ENCODE data around the gene ORAI3. TPM values are rescaled to one million over a fixed set of nuclear protein-coding genes. Genes with fewer than 3 reads are reported as not detected.

The ORAI3 gene
- total RNA-seq, 1 experiment from 2014 or later, result 9.0 TPM

DNA sequence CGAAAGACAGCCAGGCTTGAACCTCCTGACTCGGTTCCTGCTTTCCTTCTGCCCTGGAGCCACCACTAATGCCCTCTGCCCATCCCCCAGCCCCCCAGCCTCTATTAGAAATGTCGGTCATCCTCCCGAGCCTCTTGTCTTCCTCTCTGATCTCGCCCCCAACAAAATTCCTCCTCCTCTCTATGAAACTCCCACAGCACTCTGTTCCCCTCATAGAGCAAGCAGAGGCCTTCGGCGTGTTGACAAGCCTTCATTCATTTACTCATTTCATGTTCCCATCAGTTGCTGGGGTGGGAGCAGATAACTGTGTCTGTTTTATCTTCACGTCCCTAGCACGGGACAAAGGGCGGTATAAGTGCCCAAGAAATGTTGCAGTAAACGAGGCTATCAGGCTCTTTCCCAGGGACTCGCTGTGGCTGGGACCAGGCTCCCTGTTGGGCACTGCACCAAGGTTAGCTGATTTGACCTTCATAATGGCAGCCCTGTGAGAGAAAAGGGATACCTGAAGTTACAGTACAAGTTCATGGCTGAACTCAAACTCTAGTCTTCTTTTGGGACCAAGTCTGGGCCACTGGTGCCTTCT, 17.7 kb upstream of the ORAI3 start:
- H3K9me3 ChIP-seq (ENCODE audit: control insufficient read depth in 1 of 2, insufficient read depth in 1 of 2, low read depth in 1 of 2, low read length in 2 of 2), result no peaks in the 10 kb centered on the region
- no peak overlapping the region for H3K4me2 ChIP-seq (ENCODE audit: low read length)
- H3K27ac ChIP-seq (ENCODE audit: low read depth, low read length), result no peak overlapping the region
- no peak overlapping the region for H3K9ac ChIP-seq (ENCODE audit: low read length)
- intact Hi-C loops (cut with micrococcal nuclease), result no loop called here
- H3K4me1 ChIP-seq (ENCODE audit: control insufficient read depth in 1 of 2, insufficient read depth in 2 of 2, low read length in 2 of 2), result peaks cover 2 to 8% of the 10 kb centered on the region in 2 experiments; a peak in 1 of 4 replicates
- no peak overlapping the region for H3K4me3 ChIP-seq (replicated peaks in 1 of 2; ENCODE audit: low read depth in 1 of 2, low read length in 2 of 2)
- ATAC-seq (no peak), DNase-seq (ENCODE audit: low read depth, low spot score) (no peak)
- no peak overlapping the region for H2AFZ ChIP-seq (ENCODE audit: low read depth, low read length, poor library complexity, severe bottlenecking)
- TF ChIP-seq FOSL1 (IDR thresholded peaks at IDR 0.05; ENCODE audit: low read depth) (no peak), RAD21 (IDR thresholded peaks at IDR 0.05; ENCODE audit: low read depth) (no peak), POLR2A (IDR thresholded peaks at IDR 0.05; ENCODE audit: borderline replicate concordance, extremely low read depth, insufficient read depth, insufficient read length) (no peak), POLR2AphosphoS5 (IDR thresholded peaks at IDR 0.05; ENCODE audit: low read depth, low read length) (no peak), SRF (IDR thresholded peaks at IDR 0.05; ENCODE audit: low read depth) (no peak), JUND (IDR thresholded peaks at IDR 0.05) (no peak), ELF1 (IDR thresholded peaks at IDR 0.05; ENCODE audit: borderline replicate concordance, low read depth) (no peak), EZH2 (IDR thresholded peaks at IDR 0.05) (no peak), EGR1 (IDR thresholded peaks at IDR 0.05; ENCODE audit: low read depth) (no peak), TCF7L2 (IDR thresholded peaks at IDR 0.05; ENCODE audit: borderline replicate concordance, extremely low read depth, insufficient read depth, insufficient read length) (no peak), ZBTB33 (IDR thresholded peaks at IDR 0.05; ENCODE audit: extremely low read depth, insufficient replicate concordance, low read length) (no peak), SP1 (IDR thresholded peaks at IDR 0.05; ENCODE audit: low read depth) (no peak), SIN3A (IDR thresholded peaks at IDR 0.05; ENCODE audit: low read depth) (no peak), CEBPB (IDR thresholded peaks at IDR 0.05; ENCODE audit: low read depth) (no peak), ZFX (IDR thresholded peaks at IDR 0.05) (no peak), CBX3 (IDR thresholded peaks at IDR 0.05; ENCODE audit: low read depth) (no peak)
- TF ChIP-seq, protein P1, sequence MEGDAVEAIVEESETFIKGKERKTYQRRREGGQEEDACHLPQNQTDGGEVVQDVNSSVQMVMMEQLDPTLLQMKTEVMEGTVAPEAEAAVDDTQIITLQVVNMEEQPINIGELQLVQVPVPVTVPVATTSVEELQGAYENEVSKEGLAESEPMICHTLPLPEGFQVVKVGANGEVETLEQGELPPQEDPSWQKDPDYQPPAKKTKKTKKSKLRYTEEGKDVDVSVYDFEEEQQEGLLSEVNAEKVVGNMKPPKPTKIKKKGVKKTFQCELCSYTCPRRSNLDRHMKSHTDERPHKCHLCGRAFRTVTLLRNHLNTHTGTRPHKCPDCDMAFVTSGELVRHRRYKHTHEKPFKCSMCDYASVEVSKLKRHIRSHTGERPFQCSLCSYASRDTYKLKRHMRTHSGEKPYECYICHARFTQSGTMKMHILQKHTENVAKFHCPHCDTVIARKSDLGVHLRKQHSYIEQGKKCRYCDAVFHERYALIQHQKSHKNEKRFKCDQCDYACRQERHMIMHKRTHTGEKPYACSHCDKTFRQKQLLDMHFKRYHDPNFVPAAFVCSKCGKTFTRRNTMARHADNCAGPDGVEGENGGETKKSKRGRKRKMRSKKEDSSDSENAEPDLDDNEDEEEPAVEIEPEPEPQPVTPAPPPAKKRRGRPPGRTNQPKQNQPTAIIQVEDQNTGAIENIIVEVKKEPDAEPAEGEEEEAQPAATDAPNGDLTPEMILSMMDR (IDR thresholded peaks at IDR 0.05 in 2 of 3, conservative IDR thresholded peaks at IDR 0.05 in 1 of 3; ENCODE audit: borderline replicate concordance in 1 of 3, insufficient read depth in 1 of 3, low read depth in 2 of 3, low read length in 2 of 3), result no peak
- TF ChIP-seq, protein P2, sequence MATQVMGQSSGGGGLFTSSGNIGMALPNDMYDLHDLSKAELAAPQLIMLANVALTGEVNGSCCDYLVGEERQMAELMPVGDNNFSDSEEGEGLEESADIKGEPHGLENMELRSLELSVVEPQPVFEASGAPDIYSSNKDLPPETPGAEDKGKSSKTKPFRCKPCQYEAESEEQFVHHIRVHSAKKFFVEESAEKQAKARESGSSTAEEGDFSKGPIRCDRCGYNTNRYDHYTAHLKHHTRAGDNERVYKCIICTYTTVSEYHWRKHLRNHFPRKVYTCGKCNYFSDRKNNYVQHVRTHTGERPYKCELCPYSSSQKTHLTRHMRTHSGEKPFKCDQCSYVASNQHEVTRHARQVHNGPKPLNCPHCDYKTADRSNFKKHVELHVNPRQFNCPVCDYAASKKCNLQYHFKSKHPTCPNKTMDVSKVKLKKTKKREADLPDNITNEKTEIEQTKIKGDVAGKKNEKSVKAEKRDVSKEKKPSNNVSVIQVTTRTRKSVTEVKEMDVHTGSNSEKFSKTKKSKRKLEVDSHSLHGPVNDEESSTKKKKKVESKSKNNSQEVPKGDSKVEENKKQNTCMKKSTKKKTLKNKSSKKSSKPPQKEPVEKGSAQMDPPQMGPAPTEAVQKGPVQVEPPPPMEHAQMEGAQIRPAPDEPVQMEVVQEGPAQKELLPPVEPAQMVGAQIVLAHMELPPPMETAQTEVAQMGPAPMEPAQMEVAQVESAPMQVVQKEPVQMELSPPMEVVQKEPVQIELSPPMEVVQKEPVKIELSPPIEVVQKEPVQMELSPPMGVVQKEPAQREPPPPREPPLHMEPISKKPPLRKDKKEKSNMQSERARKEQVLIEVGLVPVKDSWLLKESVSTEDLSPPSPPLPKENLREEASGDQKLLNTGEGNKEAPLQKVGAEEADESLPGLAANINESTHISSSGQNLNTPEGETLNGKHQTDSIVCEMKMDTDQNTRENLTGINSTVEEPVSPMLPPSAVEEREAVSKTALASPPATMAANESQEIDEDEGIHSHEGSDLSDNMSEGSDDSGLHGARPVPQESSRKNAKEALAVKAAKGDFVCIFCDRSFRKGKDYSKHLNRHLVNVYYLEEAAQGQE (IDR thresholded peaks at IDR 0.05; ENCODE audit: low read depth), result no peak
- TF ChIP-seq, protein P3, sequence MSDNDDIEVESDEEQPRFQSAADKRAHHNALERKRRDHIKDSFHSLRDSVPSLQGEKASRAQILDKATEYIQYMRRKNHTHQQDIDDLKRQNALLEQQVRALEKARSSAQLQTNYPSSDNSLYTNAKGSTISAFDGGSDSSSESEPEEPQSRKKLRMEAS (IDR thresholded peaks at IDR 0.05), result no peak
- H3K27me3 ChIP-seq (ENCODE audit: insufficient read depth, low read length), result no peaks in the 10 kb centered on the region
- no peaks in the 10 kb centered on the region; the same call in 1 of the 2 replicates for H3K79me2 ChIP-seq (ENCODE audit: insufficient read depth, low read length)
- ChIA-PET CTCF (no interaction called here), RAD21 (ENCODE audit: low non-redundant PET in 1 of 2, low total read pairs in 2 of 2, uncharacterized antibody in 2 of 2, unreplicated experiment in 2 of 2) (no interaction called here), POLR2A (no interaction called here)
- BruUV-seq (replicated peaks), result no TSS peak
- peaks cover 9 to 31% of the 10 kb centered on the region in 2 experiments for H3K36me3 ChIP-seq (ENCODE audit: control insufficient read depth in 1 of 2, insufficient read depth in 2 of 2, low read length in 2 of 2)
- no peaks in the 10 kb centered on the region for H3K9me2 ChIP-seq (ENCODE audit: insufficient read depth)
- H4K20me1 ChIP-seq (ENCODE audit: insufficient read depth), result no peaks in the 10 kb centered on the region
